Smooth muscle cell of the coronary artery (primary cell): ENCODE data around the gene APOBEC3F. TPM values are rescaled to one million over a fixed set of nuclear protein-coding genes. Genes with fewer than 3 reads are reported as not detected.

Experiments
- total RNA-seq: library from RNA; depleted of rRNA; stranded (reverse); fragments of >200 nt; gene quantifications from 2 replicates; pipeline ENCODE4 v1.2.3, GENCODE V29; 2014; ENCODE audit warnings: low replicate concordance

The APOBEC3F gene
- total RNA-seq, result 5.3 and 8.1 TPM in 2 replicates

GRCh38 chr22:39040538-39041296, at the start of gene APOBEC3F:
APOBEC3F (plus strand) TSS chr22:39040864; CDS start chr22:39040961, 97 bp downstream.

GRCh38 chr22:39013942-39014722, 26.5 kb upstream of the APOBEC3F start, which contains the start of gene APOBEC3C:
APOBEC3C (plus strand) TSS chr22:39014257; CDS start chr22:39014363, 106 bp downstream.

GRCh38 chr22:39077026-39077840, 36.6 kb downstream of the APOBEC3F start, which contains the start of gene APOBEC3G:
APOBEC3G (plus strand) TSS chr22:39077275; CDS start chr22:39077362, 87 bp downstream.

GRCh38 chr22:39097098-39098020, 56.7 kb downstream of the APOBEC3F start, which contains the start of gene APOBEC3H:
APOBEC3H (plus strand) TSS chr22:39097244; CDS start chr22:39100279, 3,035 bp downstream.

Other genes starting within 250 kb of the APOBEC3F start
- 12.4 and 19.4 TPM in 2 replicates for gene DNAL4, start 246.7 kb upstream of the APOBEC3F start, total RNA-seq
- 0.60 and 2.0 TPM in 2 replicates for gene NPTXR, start 196.8 kb upstream of the APOBEC3F start, total RNA-seq
- 22.2 and 24.6 TPM in 2 replicates for gene CBX6, start 168.6 kb upstream of the APOBEC3F start, total RNA-seq
- gene APOBEC3A, start 83.3 kb upstream of the APOBEC3F start, total RNA-seq, result not detected in 2 replicates
- gene APOBEC3B, start 58.5 kb upstream of the APOBEC3F start, total RNA-seq, result 0.82 and 1.6 TPM in 2 replicates
- gene APOBEC3C, start 26.6 kb upstream of the APOBEC3F start, total RNA-seq, result 5.4 and 6.0 TPM in 2 replicates
- gene APOBEC3D, start 19.7 kb upstream of the APOBEC3F start, total RNA-seq, result 0.60 and 4.8 TPM in 2 replicates
- gene APOBEC3G, start 36.4 kb downstream of the APOBEC3F start, total RNA-seq, result 8.6 and 9.1 TPM in 2 replicates
- 0.70 TPM in 1 of 2 replicates, not detected in the other for gene APOBEC3H, start 56.4 kb downstream of the APOBEC3F start, total RNA-seq
- 1.6 and 9.8 TPM in 2 replicates for gene CBX7, start 111.8 kb downstream of the APOBEC3F start, total RNA-seq
- 0.70 and 13.7 TPM in 2 replicates for gene PDGFB, start 204.1 kb downstream of the APOBEC3F start, total RNA-seq